PC-3 (cell line): Measurements from ENCODE around the gene LRRC71.

Source experiments
- CTCF ChIP-seq: fragments of 300-600 bp; sonication (generic); conservative IDR thresholded peaks from 2 replicates; pipeline ENCODE4 v1.5.1; 2017; ENCODE audit warnings: antibody characterized with exemption, low read depth, mild to moderate bottlenecking, low read length
- EZH2 ChIP-seq: fragments of 300-600 bp; sonication (generic); IDR thresholded peaks from one replicate; pipeline ENCODE4 v1.6.1; 2017; ENCODE audit warnings: antibody characterized with exemption, mild to moderate bottlenecking, low read length; ENCODE audit not compliant: unreplicated experiment
- EZH2phosphoT487 ChIP-seq: fragments of 300-600 bp; sonication (generic); IDR thresholded peaks from 2 replicates; pipeline ENCODE4 v1.6.1; 2018; ENCODE audit warnings: mild to moderate bottlenecking, antibody characterized with exemption, low read length, borderline replicate concordance

GRCh38 chr1:156947127-156947526 is 26.7 kb downstream of the LRRC71 start:
- TF ChIP-seq CTCF (no peak), EZH2phosphoT487 (no peak), EZH2 (no peak)
